GM23248 (cell line): ENCODE measurements around the gene APRT. TPM values are rescaled to one million over a fixed set of nuclear protein-coding genes. Genes with fewer than 3 reads are reported as not detected.
"Not testable (repeated sequence)": the region's sequence is repeated elsewhere in the genome, so short reads cannot be mapped to it uniquely, and the experiment has no call there.

Experiments used
- DNase-seq: peaks from one replicate; pipeline ENCODE4 v3.0.0-alpha.2; 2015
- H2AFZ ChIP-seq: fragments of 200-600 bp; sonication (generic); 2 replicates; pipeline ENCODE4 v1.6.1; 2016; ENCODE audit warnings: antibody characterized with exemption
- H3F3A ChIP-seq: fragments of 200-600 bp; sonication (generic); 2 replicates; pipeline ENCODE4 v1.6.1; 2016; ENCODE audit warnings: mild to moderate bottlenecking, antibody characterized with exemption, mixed run types; ENCODE audit not compliant: insufficient read depth
- H3K27ac ChIP-seq: fragments of 200-600 bp; sonication (generic); 2 replicates; pipeline ENCODE4 v1.5.1; 2016; ENCODE audit warnings: mild to moderate bottlenecking
- H3K27me3 ChIP-seq: fragments of 200-600 bp; sonication (generic); replicated peaks from 2 replicates; pipeline ENCODE4 v1.6.1; 2016; ENCODE audit warnings: mild to moderate bottlenecking; ENCODE audit not compliant: insufficient read depth
- H3K36me3 ChIP-seq: fragments of 200-600 bp; sonication (generic); 2 replicates; pipeline ENCODE4 v1.6.1; 2016; ENCODE audit warnings: low read depth, mild to moderate bottlenecking
- H3K4me1 ChIP-seq: fragments of 200-600 bp; sonication (generic); 2 replicates; pipeline ENCODE4 v1.6.1; 2016; ENCODE audit warnings: mild to moderate bottlenecking; ENCODE audit not compliant: insufficient read depth
- H3K4me2 ChIP-seq: fragments of 200-600 bp; sonication (generic); one replicate; pipeline ENCODE4 v1.6.1; 2016; ENCODE audit warnings: mild to moderate bottlenecking; ENCODE audit not compliant: unreplicated experiment
- H3K4me3 ChIP-seq: fragments of 200-600 bp; sonication (generic); 2 replicates; pipeline ENCODE4 v1.5.1; 2016; ENCODE audit warnings: mild to moderate bottlenecking
- H3K79me2 ChIP-seq: fragments of 200-600 bp; sonication (generic); 2 replicates; pipeline ENCODE4 v1.6.1; 2016; ENCODE audit warnings: mild to moderate bottlenecking; ENCODE audit not compliant: insufficient read depth
- H3K9ac ChIP-seq: fragments of 200-600 bp; sonication (generic); 2 replicates; pipeline ENCODE4 v1.6.1; 2016; ENCODE audit warnings: mild to moderate bottlenecking
- H3K9me2 ChIP-seq: fragments of 200-600 bp; sonication (generic); 2 replicates; pipeline ENCODE4 v1.6.1; 2016; ENCODE audit warnings: mixed run types, mild to moderate bottlenecking, moderate library complexity; ENCODE audit not compliant: insufficient read depth
- H3K9me3 ChIP-seq: fragments of 200-600 bp; sonication (generic); one replicate; pipeline ENCODE4 v1.6.1; 2017; ENCODE audit warnings: low read depth
- H4K20me1 ChIP-seq: fragments of 200-600 bp; sonication (generic); 2 replicates; pipeline ENCODE4 v1.6.0; 2016; ENCODE audit not compliant: insufficient read depth
- EZH2 ChIP-seq: fragments of 200-600 bp; sonication (generic); IDR thresholded peaks from 2 replicates; pipeline ENCODE4 v1.6.1; 2018; ENCODE audit warnings: antibody characterized with exemption, mild to moderate bottlenecking; ENCODE audit not compliant: insufficient read depth, poor library complexity, severe bottlenecking
- EZH2phosphoT487 ChIP-seq: fragments of 200-600 bp; sonication (generic); IDR thresholded peaks from 2 replicates; pipeline ENCODE4 v1.6.1; 2018; ENCODE audit warnings: antibody characterized with exemption, moderate library complexity, mild to moderate bottlenecking, low read depth; ENCODE audit not compliant: insufficient read depth
- WGBS, 2 experiments: methylation state at CpG; one replicate each; pipeline ENCODE4 v1.1.6; 2015 to 2017; ENCODE audit warnings: low lambda C conversion rate in 2 of 2, low coverage in 1 of 2; ENCODE audit errors: missing lambda C conversion rate in 2 of 2; 5-methylcytosine and 5-hydroxymethylcytosine counted together
- in situ Hi-C: fragments of 300-500 bp; cut with MboI; formaldehyde crosslinking; loops from 2 replicates; pipeline ENCODE4 v1.15.0; 2020
- polyA plus RNA-seq: library from polyadenylated mRNA; unstranded; fragments of >200 nt; fragmentation: Nextera tagmentation; extraction: Ambion mirVana; gene quantifications from 2 replicates; pipeline ENCODE4 v1.2.1, GENCODE V29; 2016
- total RNA-seq: library from RNA; depleted of rRNA; stranded (reverse); fragments of >200 nt; shearing (Covaris generic); gene quantifications from 2 replicates; pipeline ENCODE4 v1.2.3, GENCODE V29; 2014

The APRT gene
- total and polyA plus RNA-seq, 2 experiments from 2014 or later: 150 to 224 TPM

- DNase-seq: no peak
- H3F3A ChIP-seq: no peaks in the 10 kb centered on the region
- H3K27me3 ChIP-seq: no peaks in the 10 kb centered on the region
- no peaks in the 10 kb centered on the region for H3K79me2 ChIP-seq
- H3K4me3 ChIP-seq: no peak overlapping the region
- H3K9me2 ChIP-seq: no peaks in the 10 kb centered on the region
- H4K20me1 ChIP-seq: no peaks in the 10 kb centered on the region
- no peak overlapping the region for H3K27ac ChIP-seq
- H3K4me1 ChIP-seq: no peaks in the 10 kb centered on the region
- whole genome bisulfite sequencing, 2 experiments: 93% methylated on average over 11 to 26 of the region's 26 CpGs
- H3K9me3 ChIP-seq: no peaks in the 10 kb centered on the region
- TF ChIP-seq EZH2phosphoT487 (no peak), EZH2 (no peak)
- no peak overlapping the region for H3K4me2 ChIP-seq
- H2AFZ ChIP-seq: no peak overlapping the region
- no peaks in the 10 kb centered on the region for H3K36me3 ChIP-seq
- in situ Hi-C loops: no loop called here
- H3K9ac ChIP-seq: no peak overlapping the region
Measured at GRCh38 chr16:88826070-88826840, 14.5 kb upstream of the APRT start.

- no peak for TF ChIP-seq EZH2
- no peak for TF ChIP-seq EZH2phosphoT487
- Histone ChIP-seq H3K4me2 (no peak overlapping the region), H4K20me1 (no peaks in the 10 kb centered on the region), H3K27ac (no peak overlapping the region), H3K4me1 (no peaks in the 10 kb centered on the region), H3K27me3 (no peaks in the 10 kb centered on the region), H3K9ac (no peak overlapping the region), H3K9me2 (no peaks in the 10 kb centered on the region), H3K79me2 (no peaks in the 10 kb centered on the region), H3K9me3 (no peaks in the 10 kb centered on the region), H2AFZ (no peak overlapping the region), H3K36me3 (no peaks in the 10 kb centered on the region), H3F3A (no peaks in the 10 kb centered on the region), H3K4me3 (no peak overlapping the region)
- in situ Hi-C loops: no loop called here
- DNase-seq: no peak
- WGBS, 2 experiments: 97% methylated on average over 12 of the region's 12 CpGs; no CpG with 5 or more reads in 1 of the 2 experiments
Measured at GRCh38 chr16:88825146-88825545, 13.4 kb upstream of the APRT start.

DNA sequence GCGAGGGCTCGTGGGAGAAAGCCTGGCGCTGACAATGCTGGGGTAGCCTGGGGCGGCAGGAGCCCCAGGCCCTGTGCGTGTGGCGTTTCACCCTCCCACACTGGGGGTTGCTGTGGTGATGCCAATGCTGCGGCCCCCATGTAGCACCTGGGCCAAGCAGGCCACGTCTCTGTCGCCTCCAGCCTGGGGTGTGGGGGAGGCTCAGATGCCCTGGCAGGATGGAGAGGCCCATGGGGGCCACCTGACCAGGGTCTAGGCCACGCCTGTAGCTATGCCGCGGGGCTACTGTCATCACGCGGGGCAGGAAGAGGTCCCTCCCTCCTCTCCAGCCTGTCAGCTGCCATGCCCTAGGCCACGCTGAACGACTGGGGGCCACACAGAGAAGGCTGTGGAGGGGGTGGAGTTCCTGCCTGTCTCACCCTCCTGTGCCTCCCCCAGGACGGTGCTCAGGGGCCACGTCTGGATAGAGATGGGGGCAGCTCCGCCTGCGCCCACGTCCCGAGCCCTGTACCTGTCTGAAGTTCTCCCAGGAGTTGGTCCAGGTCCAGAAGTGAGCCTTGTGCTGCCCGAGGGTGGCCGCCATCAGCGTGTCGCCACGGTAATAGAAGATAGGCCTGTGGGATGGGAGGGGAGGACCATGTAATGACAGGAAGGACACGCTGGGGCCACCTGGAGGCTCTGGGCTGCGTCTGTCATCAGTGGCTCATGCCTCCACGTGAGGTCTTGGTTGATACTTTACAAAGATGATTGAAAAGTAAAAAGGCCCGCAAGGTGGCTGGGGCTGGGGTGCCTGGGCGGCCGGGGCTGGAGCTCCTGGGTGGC is 12.7 kb upstream of the APRT start:
- no peak overlapping the region for H3K27ac ChIP-seq
- 88 to 90% methylated on average over 33 of the region's 33 CpGs for WGBS, 2 experiments
- no peak for TF ChIP-seq EZH2
- no peak for TF ChIP-seq EZH2phosphoT487
- no peak for DNase-seq
- H3K4me1 ChIP-seq: no peaks in the 10 kb centered on the region
- in situ Hi-C loops: no loop called here
- H3K9me3 ChIP-seq: no peaks in the 10 kb centered on the region
- H3K4me2 ChIP-seq: no peak overlapping the region
- H4K20me1 ChIP-seq: no peaks in the 10 kb centered on the region
- no peaks in the 10 kb centered on the region for H3K9me2 ChIP-seq
- H3K36me3 ChIP-seq: no peaks in the 10 kb centered on the region
- H3K4me3 ChIP-seq: no peak overlapping the region
- H3F3A ChIP-seq: no peaks in the 10 kb centered on the region
- no peak overlapping the region for H2AFZ ChIP-seq
- no peaks in the 10 kb centered on the region for H3K27me3 ChIP-seq
- no peaks in the 10 kb centered on the region for H3K79me2 ChIP-seq
- no peak overlapping the region for H3K9ac ChIP-seq

GRCh38 chr16:88823646-88824045 is 11.9 kb upstream of the APRT start:
- in situ Hi-C loops, H3F3A ChIP-seq, H2AFZ ChIP-seq, H3K27ac ChIP-seq, H4K20me1 ChIP-seq, H3K9me2 ChIP-seq, H3K4me1 ChIP-seq, H3K36me3 ChIP-seq, DNase-seq, H3K9ac ChIP-seq, H3K9me3 ChIP-seq, H3K4me2 ChIP-seq, H3K27me3 ChIP-seq, H3K79me2 ChIP-seq, H3K4me3 ChIP-seq: not testable (repeated sequence)
- 99 to 100% methylated on average over 6 to 19 of the region's 31 CpGs for WGBS, 2 experiments
